SKM-1 (cell line): ENCODE data around the gene ZNF202.
A peak's percentile ranks its signal among the peaks of the same experiment; 100 is the strongest.
"Not testable (repeated sequence)": the region's sequence is repeated elsewhere in the genome, so short reads cannot be mapped to it uniquely, and the experiment has no call there.

Experiments
- DNase-seq: peaks from one replicate; lab custom pipeline; 2025; ENCODE audit not compliant: unreplicated experiment; lab: John Stamatoyannopoulos, UW

The ZNF202 gene

DNA sequence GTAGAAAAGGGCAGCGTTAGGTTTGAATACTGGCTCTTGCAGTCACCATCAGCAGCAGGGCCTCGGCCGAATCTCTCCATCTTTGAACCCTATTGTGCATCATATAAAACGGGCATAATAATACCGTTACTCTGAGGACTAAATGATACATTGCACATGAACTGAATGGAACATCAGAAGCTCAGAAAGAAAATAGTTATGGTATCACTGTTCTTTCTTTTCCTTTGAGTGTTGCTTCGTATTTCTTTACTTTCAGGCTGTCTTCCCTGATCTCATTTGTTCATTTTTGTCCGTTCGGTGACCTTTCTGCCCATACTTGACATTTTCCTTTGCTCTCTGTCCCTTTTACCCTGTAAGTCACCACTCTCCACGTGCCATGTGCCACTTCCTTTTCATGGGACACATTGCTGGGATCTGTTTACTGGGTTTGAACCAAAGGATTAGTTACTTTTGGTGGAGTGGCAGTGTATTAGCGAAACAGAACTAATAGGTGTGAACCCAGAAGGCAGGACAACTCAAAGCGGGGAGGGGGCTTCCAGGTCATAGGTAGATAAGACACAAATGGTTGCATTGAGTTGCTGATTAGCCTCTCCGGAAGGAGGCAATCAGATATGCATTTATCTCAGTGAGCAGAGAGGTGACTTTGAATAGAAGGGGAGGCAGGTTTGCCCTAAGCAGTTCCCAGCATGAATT lies 717 bp upstream of the ZNF202 start:
- DNase-seq: no peak

GRCh38 chr11:123740787-123741158 lies 687 bp downstream of the ZNF202 start:
- no peak for DNase-seq

DNA sequence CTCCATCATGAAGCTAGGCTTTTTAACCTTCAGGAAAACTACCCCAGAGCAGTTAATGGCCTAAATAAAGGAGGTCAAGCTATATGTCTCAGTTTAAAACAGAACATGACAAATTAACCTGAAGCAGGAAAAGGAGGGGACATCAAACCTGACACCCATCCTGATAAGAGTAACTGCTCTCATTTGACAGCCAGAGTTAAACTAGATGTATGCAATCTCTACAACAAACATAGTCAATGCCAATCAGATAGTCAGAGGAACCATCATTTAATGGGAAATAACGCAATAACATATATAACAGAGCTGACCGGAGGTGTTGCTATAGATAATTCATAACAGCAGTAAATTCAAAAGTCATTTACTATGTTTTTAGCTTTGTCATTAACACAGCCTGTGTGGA lies 3.1 kb downstream of the ZNF202 start:
- DNase-seq: no peak

DNA sequence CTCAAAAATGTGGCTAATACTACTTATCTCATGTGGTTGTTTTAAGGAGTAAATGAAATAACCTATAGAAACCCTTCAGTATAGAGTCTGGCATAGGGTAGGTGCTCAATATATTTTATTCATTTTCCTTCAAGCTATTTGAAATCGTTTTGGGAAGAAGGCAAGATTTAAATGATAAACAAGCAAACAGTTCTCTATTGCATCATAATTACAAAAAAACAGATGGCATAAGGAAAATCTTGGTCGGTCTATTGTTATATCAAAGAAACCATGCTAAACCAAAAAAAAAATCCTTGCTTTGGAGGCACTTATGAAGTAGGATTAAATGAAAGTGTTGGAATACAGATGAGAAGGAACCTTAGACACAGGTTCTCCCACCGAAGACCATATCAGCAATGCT lies 4.7 kb downstream of the ZNF202 start:
- DNase-seq: no peak

DNA sequence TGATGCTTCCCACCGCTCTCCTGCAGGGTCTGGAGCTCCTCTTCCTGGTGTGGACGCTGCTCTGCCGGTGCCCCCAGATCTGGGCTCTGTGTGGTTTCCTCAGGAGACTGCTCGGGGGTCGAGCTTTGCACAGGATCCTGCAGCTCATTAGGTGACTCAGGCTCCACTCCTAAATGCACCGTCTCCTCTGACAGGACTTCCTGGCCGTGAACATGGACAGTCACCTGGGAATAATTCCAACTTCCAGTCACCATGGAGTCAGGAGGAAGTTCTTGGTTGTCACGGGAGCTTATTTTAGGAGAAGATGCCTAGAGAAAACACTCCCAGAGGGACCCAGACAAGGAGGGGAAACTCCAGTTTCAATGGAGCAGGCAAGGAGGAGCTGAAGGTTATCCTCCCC lies 11.9 kb downstream of the ZNF202 start:
- DNase-seq: no peak

DNA sequence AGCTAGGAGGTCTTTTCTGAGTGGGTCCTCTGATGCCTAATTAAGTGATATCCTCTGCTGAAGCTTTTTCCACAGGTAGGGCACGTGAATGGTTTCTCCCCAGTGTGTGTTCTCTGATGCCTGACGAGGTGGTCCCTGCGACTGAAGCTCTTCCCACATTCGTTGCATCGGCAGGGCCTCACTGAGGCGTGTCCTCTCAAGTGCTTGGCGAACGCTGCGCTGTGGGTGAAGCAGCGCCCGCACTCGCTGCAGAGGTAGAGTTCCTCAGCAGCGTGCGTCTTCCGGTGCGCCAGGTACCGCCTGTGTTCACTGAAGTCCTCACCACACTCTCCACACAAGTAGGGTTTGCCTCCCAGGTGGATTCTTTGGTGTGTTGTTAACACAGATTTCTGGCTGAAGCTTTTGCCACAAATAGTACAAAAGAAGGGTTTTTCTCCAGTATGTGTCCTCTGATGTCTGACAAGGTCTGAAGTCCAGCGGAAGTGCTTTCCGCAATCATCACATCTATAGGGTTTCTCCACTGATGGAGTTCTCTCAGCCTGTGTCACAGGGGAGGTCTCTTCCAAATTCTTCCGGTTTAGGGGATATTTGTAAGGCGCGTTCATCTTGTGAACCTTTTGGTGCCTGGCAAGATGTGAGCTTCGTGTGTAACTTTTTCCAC lies 15.3 kb downstream of the ZNF202 start:
- DNase-seq: no peak

- DNase-seq: no peak
Observed at GRCh38 chr11:123719452-123719851, 22.0 kb downstream of the ZNF202 start.

- DNase-seq: no peak
Observed at GRCh38 chr11:123718469-123718868, 23.0 kb downstream of the ZNF202 start.

- DNase-seq: no peak
Observed at GRCh38 chr11:123718063-123718462, 23.4 kb downstream of the ZNF202 start.

DNA sequence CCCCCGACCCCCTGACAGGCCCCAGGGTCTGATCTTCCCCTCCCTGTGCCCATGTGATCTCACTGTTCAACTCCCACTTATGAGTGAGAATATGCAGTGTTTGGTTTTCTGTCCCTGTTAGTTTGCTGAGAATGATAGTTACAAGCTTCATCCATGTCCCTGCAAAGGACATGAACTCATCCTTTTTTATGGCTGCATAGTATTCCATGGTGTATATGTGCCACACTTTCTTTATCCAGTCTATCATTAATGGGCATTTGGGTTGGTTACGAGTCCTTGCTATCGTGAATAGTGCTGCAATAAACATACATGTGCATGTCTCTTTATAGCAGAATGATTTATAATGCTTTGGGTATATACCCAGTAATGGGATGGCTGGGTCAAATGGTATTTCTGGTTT lies 28.8 kb downstream of the ZNF202 start:
- DNase-seq: not testable (repeated sequence)

GRCh38 chr11:123707606-123708205 lies 33.8 kb downstream of the ZNF202 start:
- DNase-seq: peak; percentile 29

DNA sequence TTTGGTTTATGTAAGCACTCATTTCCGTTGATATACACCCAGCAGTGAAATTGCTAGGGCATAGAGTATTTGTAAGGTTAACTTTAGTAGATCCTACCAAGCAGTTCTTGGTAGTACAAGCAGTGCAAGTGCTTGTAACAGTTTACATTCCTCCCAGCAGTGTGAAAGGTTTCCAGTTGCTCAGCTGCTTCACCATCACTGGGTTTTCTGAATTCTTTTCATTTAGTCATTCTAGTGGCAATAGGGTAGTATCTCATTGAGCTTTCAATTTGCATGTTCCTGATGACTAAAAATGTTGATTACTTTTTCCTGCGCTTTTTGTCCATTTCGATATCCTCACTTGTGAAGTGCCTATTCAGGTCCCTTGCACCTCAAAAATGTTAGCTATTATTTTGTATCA lies 34.3 kb downstream of the ZNF202 start:
- no peak for DNase-seq

GRCh38 chr11:123704341-123704740 lies 37.1 kb downstream of the ZNF202 start:
- DNase-seq: no peak

- no peak for DNase-seq
Observed at GRCh38 chr11:123702696-123703095, 38.8 kb downstream of the ZNF202 start.

DNA sequence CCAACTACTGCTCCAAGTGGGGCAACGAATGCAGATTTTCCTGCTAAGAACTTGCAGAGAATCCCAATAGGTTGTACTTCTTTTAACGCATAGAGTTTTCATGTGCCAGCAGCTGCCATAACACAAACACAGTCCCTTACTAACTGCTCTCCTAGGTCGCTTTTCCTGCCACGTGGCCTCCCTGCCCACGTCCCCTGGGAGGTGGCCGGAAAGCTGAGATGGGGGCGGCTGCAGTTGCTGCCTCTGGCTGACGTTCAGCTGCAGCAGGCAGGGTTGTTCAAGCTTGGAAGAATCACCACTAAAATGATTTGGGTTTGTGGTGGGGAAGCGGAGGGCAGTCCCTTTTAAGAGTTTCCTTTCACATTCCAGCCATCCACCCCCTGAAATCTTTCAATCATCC lies 39.3 kb downstream of the ZNF202 start:
- no peak for DNase-seq

- peak; percentile 27 for DNase-seq
Observed at GRCh38 chr11:123700772-123701171, 40.7 kb downstream of the ZNF202 start.

DNA sequence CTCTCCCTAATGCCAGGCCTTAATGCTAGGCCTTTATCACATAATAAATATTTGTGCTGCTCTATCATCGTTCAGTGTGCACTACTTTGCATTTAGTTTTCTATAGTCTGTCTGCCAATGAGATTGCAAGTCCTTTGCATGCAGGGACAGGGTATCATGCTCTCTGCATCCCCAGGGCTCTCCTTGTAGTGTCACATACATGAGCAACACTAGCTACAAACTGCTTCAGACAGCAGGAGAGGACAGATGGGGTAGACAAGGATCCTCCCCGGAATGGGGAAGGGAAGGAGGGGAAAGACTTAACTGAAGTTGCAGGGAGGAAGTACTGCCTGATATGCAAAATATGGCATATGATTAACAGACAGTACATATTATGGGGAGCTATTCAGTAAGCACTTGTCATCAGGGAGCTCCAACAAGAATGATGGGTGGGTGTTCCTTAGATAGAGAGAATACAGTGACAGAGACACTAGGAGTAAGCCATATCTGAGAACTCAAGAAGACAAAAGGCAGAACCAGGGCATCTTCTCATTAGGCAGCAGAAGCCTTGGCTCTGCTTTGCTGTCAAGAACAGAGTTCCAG lies 42.8 kb downstream of the ZNF202 start:
- no peak for DNase-seq

- DNase-seq: no peak
Observed at GRCh38 chr11:123696183-123696582, 45.3 kb downstream of the ZNF202 start.

GRCh38 chr11:123695231-123695630 lies 46.2 kb downstream of the ZNF202 start:
- no peak for DNase-seq

DNA sequence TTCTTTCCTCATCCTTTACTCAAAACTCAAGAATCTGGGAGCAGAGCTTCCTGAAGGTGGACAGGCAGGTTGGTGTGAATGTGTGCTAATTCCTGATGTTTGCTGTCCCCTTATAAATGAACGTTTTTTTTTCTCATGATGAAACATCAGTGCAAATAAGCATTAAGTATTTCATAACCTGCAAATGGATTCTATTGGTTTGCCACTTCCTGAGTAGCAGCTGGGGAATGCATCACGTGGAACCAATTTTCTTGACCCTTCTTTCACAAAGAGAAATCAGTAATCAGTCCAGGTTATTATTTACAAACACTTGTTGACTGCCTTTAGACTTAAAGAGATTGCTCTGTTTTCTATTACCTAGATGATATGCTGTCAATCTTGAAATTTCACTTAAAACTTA lies 46.9 kb downstream of the ZNF202 start:
- DNase-seq: no peak

- DNase-seq: no peak
Observed at GRCh38 chr11:123692961-123693360, 48.5 kb downstream of the ZNF202 start.

GRCh38 chr11:123690485-123690884 lies 51.0 kb downstream of the ZNF202 start:
- DNase-seq: no peak
